Kidney (tissue), 14 donors: Measurements from ENCODE around the gene OR8D1. TPM values are rescaled to one million over a fixed set of nuclear protein-coding genes. Genes with fewer than 3 reads are reported as not detected.
A peak's percentile ranks its signal among the peaks of the same experiment; 100 is the strongest.

Source experiments
- DNase-seq, 5 donors: peaks; one replicate each; pipeline ENCODE4 v3.0.0-alpha.2; 2013 to 2020
- FAIRE-seq: peaks from 2 replicates; lab custom pipeline; 2012; peaks lifted over from hg19 to GRCh38; lab: Jason Lieb, UNC
- H3K27ac ChIP-seq, 2 donors: one replicate each; pipeline ENCODE4 v1.7.0; 2013; ENCODE audit warnings: low read depth in 2 of 2, low read length in 2 of 2, inconsistent platforms in 1 of 2
- H3K27me3 ChIP-seq: one replicate; pipeline ENCODE4 v1.7.1; 2013; ENCODE audit warnings: low read length, inconsistent platforms; ENCODE audit not compliant: control insufficient read depth, insufficient read depth
- H3K36me3 ChIP-seq, 3 donors: one replicate each; pipeline versions ENCODE4 v1.7.0 to v1.7.1; 2013; ENCODE audit warnings: low read length in 3 of 3, control low read depth in 1 of 3, inconsistent platforms in 1 of 3; ENCODE audit not compliant: insufficient read depth in 3 of 3, control insufficient read depth in 2 of 3
- H3K4me1 ChIP-seq, 3 donors: one replicate each; pipeline versions ENCODE4 v1.7.0 to v1.7.1; 2013; ENCODE audit warnings: low read length in 3 of 3, inconsistent platforms in 1 of 3, low read depth in 1 of 3; ENCODE audit not compliant: control insufficient read depth in 2 of 3, insufficient read depth in 2 of 3
- H3K4me3 ChIP-seq, 3 donors: one replicate each; pipeline versions ENCODE4 v1.7.0 to v1.8.1; 2013; ENCODE audit warnings: low read length in 3 of 3, control low read depth in 1 of 3, inconsistent platforms in 1 of 3
- H3K9ac ChIP-seq, 3 donors: one replicate each; pipeline versions ENCODE4 v1.7.0 to v1.7.1; 2013; ENCODE audit warnings: low read length in 3 of 3, control low read depth in 1 of 3, inconsistent platforms in 1 of 3
- H3K9me3 ChIP-seq, 3 donors: one replicate each; pipeline versions ENCODE4 v1.7.0 to v1.7.1; 2013; ENCODE audit warnings: low read length in 3 of 3, control low read depth in 1 of 3, inconsistent platforms in 1 of 3; ENCODE audit not compliant: control insufficient read depth in 2 of 3, insufficient read depth in 1 of 3
- CTCF ChIP-seq: IDR thresholded peaks from 3 replicates; pipeline ENCODE4 v1.5.1; 2012; ENCODE audit warnings: mild to moderate bottlenecking, moderate library complexity, borderline replicate concordance; ENCODE audit not compliant: insufficient read depth; ENCODE audit errors: extremely low read depth
- intact Hi-C: fragments of 100-400 bp; cut with DNase I; formaldehyde crosslinking; loops from one replicate; pipeline ENCODE4 v1.11.1; 2022
- polyA plus RNA-seq: library from polyadenylated mRNA; stranded (reverse); fragments of 350-450 nt; fragmentation: Illumina TruSeq; extraction: RNeasy Lipid Tissue Mini Kit (QIAGEN cat#74804); gene quantifications from one replicate; pipeline ENCODE4 v1.2.3, GENCODE V29; 2014; ENCODE audit warnings: low read depth, low replicate concordance; ENCODE audit not compliant: insufficient read depth
- total RNA-seq: library from RNA; stranded (reverse); fragmentation: NEBNext Ultra II Directional; extraction: Animal tissue kit (Norgen Biotek cat#: 25700); gene quantifications from one replicate; pipeline ENCODE4 v1.2.1, GENCODE V29; 2021
- donor health status: control.
- donor health status: control.
- donor health status: control.
- donor health status: control.
- donor health status: control.
- donor health status: DM: yes; HTN: yes; CAD: no.
- donor health status: Normal renal cell carcinoma (clear cell type).

Gene OR8D1
- total and polyA plus RNA-seq, 2 donors from 2014 or later: not detected

- Histone ChIP-seq H3K9ac (no peak overlapping the region), H3K4me1 (no peaks in the 10 kb centered on the region), H3K4me3 (no peak overlapping the region), H3K27ac (no peak overlapping the region), H3K9me3 (peaks cover 0 to 4% (median 0%) of the 10 kb centered on the region in 3 donors), H3K36me3 (no peaks in the 10 kb centered on the region), H3K27me3 (no peaks in the 10 kb centered on the region)
- DNase-seq (no peak), FAIRE-seq (no peak)
- intact Hi-C loops: no loop called here
- no peak for TF ChIP-seq CTCF
Observed at GRCh38 chr11:124285610-124286344, 28.0 kb downstream of the OR8D1 start.

- no peak overlapping the region for H3K4me3 ChIP-seq
- intact Hi-C loops: no loop called here
- no peak for FAIRE-seq
- H3K4me1 ChIP-seq: no peaks in the 10 kb centered on the region
- TF ChIP-seq CTCF: no peak
- no peak overlapping the region for H3K9ac ChIP-seq
- no peak overlapping the region for H3K27ac ChIP-seq
- H3K36me3 ChIP-seq: no peaks in the 10 kb centered on the region
- H3K9me3 ChIP-seq: no peaks in the 10 kb centered on the region
- no peak for DNase-seq
- H3K27me3 ChIP-seq: no peaks in the 10 kb centered on the region
Observed at GRCh38 chr11:124278261-124278660, 35.5 kb downstream of the OR8D1 start.

GRCh38 chr11:124277804-124278203 is 35.9 kb downstream of the OR8D1 start:
- no peak for FAIRE-seq

More at GRCh38 chr11:124277804-124278203, 35.9 kb downstream of the OR8D1 start:
- H3K36me3 ChIP-seq: no peaks in the 10 kb centered on the region
- no peak overlapping the region for H3K27ac ChIP-seq
- no peak for TF ChIP-seq CTCF
- intact Hi-C loops: no loop called here
- no peaks in the 10 kb centered on the region for H3K27me3 ChIP-seq
- no peaks in the 10 kb centered on the region for H3K9me3 ChIP-seq
- H3K9ac ChIP-seq: no peak overlapping the region
- H3K4me1 ChIP-seq: no peaks in the 10 kb centered on the region
- DNase-seq: peak in 1 of 5 donors; percentile 5
- H3K4me3 ChIP-seq: no peak overlapping the region
